Smooth muscle cell (in vitro differentiated cells): ENCODE results near the gene ZNF444. TPM values are rescaled to one million over a fixed set of nuclear protein-coding genes. Genes with fewer than 3 reads are reported as not detected.

Experiments used
- DNase-seq: peaks from one replicate; lab custom pipeline; 2025; ENCODE audit not compliant: unreplicated experiment; lab: John Stamatoyannopoulos, UW
- H2AFZ ChIP-seq: fragments of 200-600 bp; sonication (generic); 2 replicates; pipeline ENCODE4 v1.6.0; 2016; ENCODE audit warnings: antibody characterized with exemption, low read depth, mild to moderate bottlenecking
- H3F3A ChIP-seq: fragments of 200-600 bp; sonication (generic); 2 replicates; pipeline ENCODE4 v1.6.0; 2017; ENCODE audit warnings: antibody characterized with exemption, low read depth
- H3K27ac ChIP-seq: fragments of 200-600 bp; sonication (generic); 2 replicates; pipeline ENCODE4 v1.5.1; 2016; ENCODE audit warnings: low read depth, mild to moderate bottlenecking
- H3K27me3 ChIP-seq: fragments of 200-600 bp; sonication (generic); 2 replicates; pipeline ENCODE4 v1.6.1; 2016; ENCODE audit warnings: low read depth, mild to moderate bottlenecking
- H3K36me3 ChIP-seq: fragments of 200-600 bp; sonication (generic); 2 replicates; pipeline ENCODE4 v1.5.1; 2016; ENCODE audit warnings: low read depth
- H3K4me1 ChIP-seq: fragments of 200-600 bp; sonication (generic); 2 replicates; pipeline ENCODE4 v1.5.1; 2016; ENCODE audit warnings: low read depth
- H3K4me2 ChIP-seq: fragments of 200-600 bp; sonication (generic); 2 replicates; pipeline ENCODE4 v1.6.0; 2016; ENCODE audit warnings: mild to moderate bottlenecking
- H3K4me3 ChIP-seq: fragments of 200-600 bp; sonication (generic); 2 replicates; pipeline ENCODE4 v1.5.1; 2016; ENCODE audit warnings: mild to moderate bottlenecking
- H3K79me2 ChIP-seq: fragments of 200-600 bp; sonication (generic); 2 replicates; pipeline ENCODE4 v1.6.0; 2016; ENCODE audit warnings: low read depth, mild to moderate bottlenecking
- H3K9ac ChIP-seq: fragments of 200-600 bp; sonication (generic); 2 replicates; pipeline ENCODE4 v1.6.0; 2016; ENCODE audit warnings: low read depth
- H3K9me3 ChIP-seq: fragments of 200-600 bp; sonication (generic); replicated peaks from 2 replicates; pipeline ENCODE4 v1.5.1; 2016; ENCODE audit warnings: low read depth
- H4K20me1 ChIP-seq: fragments of 200-600 bp; sonication (generic); 2 replicates; pipeline ENCODE4 v1.6.0; 2016; ENCODE audit warnings: low read depth
- WGBS: methylation state at CpG from one replicate; pipeline ENCODE4 v1.1.7; 2016; ENCODE audit warnings: low lambda C conversion rate; 5-methylcytosine and 5-hydroxymethylcytosine counted together
- polyA plus RNA-seq: library from polyadenylated mRNA; unstranded; fragments of >200 nt; fragmentation: Nextera tagmentation; extraction: Ambion mirVana; gene quantifications from 2 replicates; pipeline ENCODE4 v1.2.1, GENCODE V29; 2016
- total RNA-seq: library from RNA; depleted of rRNA; stranded (reverse); fragments of >200 nt; gene quantifications from 2 replicates; pipeline ENCODE4 v1.2.3, GENCODE V29; 2014
- TF ChIP-seq, protein P1 (sequence below): fragments of 200-600 bp; sonication (generic); IDR thresholded peaks from 2 replicates; pipeline ENCODE4 v1.5.1; 2017; ENCODE audit warnings: borderline replicate concordance, mild to moderate bottlenecking, antibody characterized with exemption; ENCODE audit not compliant: insufficient read depth, poor library complexity, severe bottlenecking

The ZNF444 gene
- total and polyA plus RNA-seq, 2 experiments from 2014 or later = 20.0 to 40.6 TPM

DNA sequence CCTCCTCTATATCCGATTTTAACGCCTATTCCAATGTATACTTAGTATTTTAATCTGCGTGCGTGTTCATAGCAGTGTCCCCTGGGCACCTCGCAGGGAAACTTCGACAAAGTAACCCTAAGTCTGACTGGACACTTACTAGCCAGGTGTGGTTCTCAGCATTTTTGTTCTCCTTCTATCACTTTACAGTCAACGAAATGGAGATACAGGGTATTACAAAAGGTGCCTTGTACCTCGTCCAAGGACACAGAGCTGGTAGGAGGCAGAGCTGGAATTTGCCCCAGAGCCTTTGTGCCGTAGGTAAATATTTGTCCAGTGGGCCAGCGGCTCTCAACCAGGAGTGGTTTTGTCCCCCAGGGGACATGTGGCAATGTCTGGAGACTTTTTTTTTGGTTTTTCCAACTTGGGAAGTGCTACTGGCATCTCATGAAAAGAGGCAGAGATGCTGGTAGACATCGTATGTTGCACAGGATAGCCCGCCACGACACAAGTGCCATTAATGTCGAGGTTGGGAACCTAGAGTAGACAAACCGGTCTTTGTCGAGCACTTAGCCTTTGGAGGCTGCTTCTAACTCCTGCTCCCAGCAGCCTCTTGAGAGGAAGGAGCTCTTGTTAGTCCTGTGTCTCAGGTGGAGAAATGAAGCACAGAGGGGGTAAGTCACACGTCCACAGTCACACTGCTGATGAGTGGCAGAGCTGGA, 1.1 kb downstream of the ZNF444 start:
- H4K20me1 ChIP-seq = peaks cover 29% of the 10 kb centered on the region
- H2AFZ ChIP-seq = peak overlapping the region; percentile 19
- no peak for DNase-seq
- no peaks in the 10 kb centered on the region for H3K27me3 ChIP-seq
- TF ChIP-seq, protein P1, sequence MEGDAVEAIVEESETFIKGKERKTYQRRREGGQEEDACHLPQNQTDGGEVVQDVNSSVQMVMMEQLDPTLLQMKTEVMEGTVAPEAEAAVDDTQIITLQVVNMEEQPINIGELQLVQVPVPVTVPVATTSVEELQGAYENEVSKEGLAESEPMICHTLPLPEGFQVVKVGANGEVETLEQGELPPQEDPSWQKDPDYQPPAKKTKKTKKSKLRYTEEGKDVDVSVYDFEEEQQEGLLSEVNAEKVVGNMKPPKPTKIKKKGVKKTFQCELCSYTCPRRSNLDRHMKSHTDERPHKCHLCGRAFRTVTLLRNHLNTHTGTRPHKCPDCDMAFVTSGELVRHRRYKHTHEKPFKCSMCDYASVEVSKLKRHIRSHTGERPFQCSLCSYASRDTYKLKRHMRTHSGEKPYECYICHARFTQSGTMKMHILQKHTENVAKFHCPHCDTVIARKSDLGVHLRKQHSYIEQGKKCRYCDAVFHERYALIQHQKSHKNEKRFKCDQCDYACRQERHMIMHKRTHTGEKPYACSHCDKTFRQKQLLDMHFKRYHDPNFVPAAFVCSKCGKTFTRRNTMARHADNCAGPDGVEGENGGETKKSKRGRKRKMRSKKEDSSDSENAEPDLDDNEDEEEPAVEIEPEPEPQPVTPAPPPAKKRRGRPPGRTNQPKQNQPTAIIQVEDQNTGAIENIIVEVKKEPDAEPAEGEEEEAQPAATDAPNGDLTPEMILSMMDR = no peak
- 75% methylated on average over 17 of the region's 17 CpGs for WGBS
- H3K4me3 ChIP-seq = peak overlapping the region; percentile 79
- peaks cover 16% of the 10 kb centered on the region for H3K4me1 ChIP-seq
- peak overlapping the region; percentile 51 for H3K9ac ChIP-seq
- no peaks in the 10 kb centered on the region for H3K9me3 ChIP-seq
- H3K27ac ChIP-seq = peak overlapping the region; percentile 26
- peaks cover 7% of the 10 kb centered on the region for H3F3A ChIP-seq
- H3K79me2 ChIP-seq = peaks cover 45% of the 10 kb centered on the region
- peak overlapping the region; percentile 91 for H3K4me2 ChIP-seq
- H3K36me3 ChIP-seq = no peaks in the 10 kb centered on the region

DNA sequence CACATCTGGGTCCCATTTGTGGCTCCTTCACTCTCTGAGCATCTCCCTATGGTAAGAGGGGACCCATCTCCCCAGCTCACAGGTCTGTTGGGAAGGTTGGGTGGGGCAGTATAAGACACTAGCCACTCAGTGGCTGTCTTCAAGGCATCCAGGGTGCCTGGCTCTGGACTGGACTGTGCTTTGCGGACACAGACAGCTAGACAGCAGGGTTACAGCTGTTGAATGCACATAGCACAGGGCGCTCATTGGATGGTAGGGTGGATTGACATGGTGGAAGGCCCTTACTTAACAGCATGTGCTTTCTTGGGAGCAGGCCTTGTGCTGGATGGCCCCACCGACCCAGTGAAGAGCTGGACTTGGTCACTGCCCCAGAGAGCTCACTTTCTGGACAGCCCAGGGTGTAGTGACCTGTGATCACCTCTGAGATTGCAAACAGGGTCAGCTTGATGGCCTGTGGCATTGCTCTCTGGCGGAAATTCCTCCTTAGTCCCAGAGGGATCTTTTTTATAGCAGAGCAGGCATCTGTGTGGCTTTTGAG, 1.9 kb downstream of the ZNF444 start:
- TF ChIP-seq, protein P1 = no peak
- WGBS = 91% methylated on average over 4 of the region's 4 CpGs
- no peaks in the 10 kb centered on the region for H3K36me3 ChIP-seq
- peaks cover 45% of the 10 kb centered on the region for H3K79me2 ChIP-seq
- peaks cover 7% of the 10 kb centered on the region for H3F3A ChIP-seq
- H4K20me1 ChIP-seq = peaks cover 29% of the 10 kb centered on the region
- H3K4me3 ChIP-seq = no peak overlapping the region
- no peaks in the 10 kb centered on the region for H3K27me3 ChIP-seq
- no peaks in the 10 kb centered on the region for H3K9me3 ChIP-seq
- peaks cover 16% of the 10 kb centered on the region for H3K4me1 ChIP-seq
- no peak overlapping the region for H3K9ac ChIP-seq
- no peak for DNase-seq
- H3K4me2 ChIP-seq = no peak overlapping the region
- H3K27ac ChIP-seq = no peak overlapping the region
- H2AFZ ChIP-seq = no peak overlapping the region

DNA sequence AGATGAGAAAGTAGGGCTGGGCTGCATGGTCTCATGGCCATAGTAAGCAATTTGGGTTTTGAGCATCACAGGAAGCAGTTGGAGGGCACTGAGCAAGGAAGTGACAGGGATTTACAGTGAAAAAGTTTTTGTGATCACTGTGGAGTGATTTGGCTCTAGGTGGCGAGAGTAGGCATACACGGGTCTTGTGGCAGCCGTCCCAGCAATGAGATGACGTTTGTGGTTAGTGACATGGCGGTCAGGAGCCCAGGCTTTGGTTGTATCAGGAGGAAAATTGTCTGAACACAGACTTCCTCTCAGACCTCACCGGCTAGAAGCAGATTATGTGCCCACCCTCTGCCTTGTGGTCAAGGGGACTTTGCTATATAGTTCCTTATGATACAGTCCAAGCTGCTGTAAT, 3.3 kb downstream of the ZNF444 start:
- H3K36me3 ChIP-seq = no peaks in the 10 kb centered on the region
- H3K4me1 ChIP-seq = peaks cover 16% of the 10 kb centered on the region
- H3K79me2 ChIP-seq = peaks cover 49% of the 10 kb centered on the region
- H4K20me1 ChIP-seq = peaks cover 29% of the 10 kb centered on the region
- H3F3A ChIP-seq = peaks cover 7% of the 10 kb centered on the region
- no peak for DNase-seq
- 93% methylated on average over 6 of the region's 6 CpGs for WGBS
- no peak overlapping the region for H3K9ac ChIP-seq
- no peak overlapping the region for H3K27ac ChIP-seq
- no peak overlapping the region for H2AFZ ChIP-seq
- no peak overlapping the region for H3K4me3 ChIP-seq
- no peaks in the 10 kb centered on the region for H3K27me3 ChIP-seq
- no peak overlapping the region for H3K4me2 ChIP-seq
- TF ChIP-seq, protein P1 = no peak
- no peaks in the 10 kb centered on the region for H3K9me3 ChIP-seq

DNA sequence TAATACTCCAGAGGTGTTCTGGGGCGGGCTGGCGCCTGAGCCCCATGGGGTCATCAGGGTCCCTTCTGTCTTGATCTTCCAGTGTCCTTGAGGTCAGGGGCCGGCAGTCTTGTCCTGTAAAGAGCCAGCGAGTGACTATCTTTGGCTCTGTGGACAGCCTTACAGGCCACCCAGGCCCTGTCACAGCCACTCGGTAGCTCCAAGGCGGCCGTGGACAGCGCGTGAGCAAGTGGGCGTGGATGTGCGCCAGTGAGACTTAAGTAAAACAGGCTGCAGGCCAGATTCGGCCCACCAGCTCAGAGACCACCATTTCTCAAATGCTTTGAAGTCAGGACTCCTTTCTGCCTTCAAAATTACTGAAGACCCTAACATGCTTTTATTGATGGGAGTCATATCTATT, 3.7 kb downstream of the ZNF444 start:
- Histone ChIP-seq H3F3A (peaks cover 5% of the 10 kb centered on the region), H3K4me1 (peaks cover 14% of the 10 kb centered on the region), H3K27ac (no peak overlapping the region), H3K9me3 (no peaks in the 10 kb centered on the region), H4K20me1 (peaks cover 34% of the 10 kb centered on the region), H3K4me2 (no peak overlapping the region), H2AFZ (no peak overlapping the region), H3K36me3 (no peaks in the 10 kb centered on the region), H3K79me2 (peaks cover 54% of the 10 kb centered on the region), H3K27me3 (no peaks in the 10 kb centered on the region), H3K9ac (no peak overlapping the region), H3K4me3 (no peak overlapping the region)
- TF ChIP-seq, protein P1 = no peak
- DNase-seq = no peak
- WGBS = 90% methylated on average over 12 of the region's 12 CpGs
